Measurements from ENCODE around the gene OSBPL2. TPM values are rescaled to one million over a fixed set of nuclear protein-coding genes. Genes with fewer than 3 reads are reported as not detected.

The OSBPL2 gene
- total RNA-seq, 5 donors from 2014 or later (not counting 1 experiment from before 2014, with no cell fraction given) = 57.0 to 70.1 (median 63.0) TPM

DNA sequence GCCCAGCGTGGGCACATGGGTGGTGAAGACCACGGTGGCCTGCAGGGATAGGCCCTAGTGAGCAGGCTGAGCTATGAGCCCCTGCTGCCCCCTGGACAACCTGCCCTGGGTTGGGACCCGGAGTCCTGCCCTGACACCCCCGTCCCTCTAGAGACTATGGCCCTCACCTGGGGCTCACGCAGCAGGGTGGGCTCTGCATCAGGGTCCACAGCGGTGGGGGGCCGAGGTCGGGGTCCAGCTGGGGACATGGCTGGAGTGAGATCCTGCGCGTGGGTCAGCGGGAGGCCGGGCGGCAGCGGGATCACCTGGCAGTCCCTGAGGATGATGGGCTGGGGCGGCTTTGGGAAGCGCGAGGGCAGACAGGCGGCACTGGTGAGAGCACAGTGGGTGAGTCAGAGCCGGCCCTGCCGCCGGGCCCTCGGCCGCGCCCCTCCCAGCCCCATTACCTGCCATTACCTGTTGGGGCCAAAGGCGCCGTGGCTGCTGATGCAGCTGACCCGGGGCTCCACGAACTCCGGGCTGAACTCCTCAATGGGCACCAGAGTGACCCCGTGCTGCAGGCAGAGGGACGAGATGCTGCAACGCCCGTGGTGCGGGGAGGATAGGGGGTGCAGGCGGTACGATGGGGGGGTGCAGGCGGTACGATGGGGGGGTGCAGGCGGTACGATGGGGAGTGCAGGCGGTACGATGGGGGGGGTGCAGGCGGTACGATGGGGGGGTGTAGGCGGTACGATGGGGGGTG, 92.4 kb downstream of the OSBPL2 start:
- no peak overlapping the region for H3K4me3 Mint-ChIP-seq
- no peak for DNase-seq
- Histone ChIP-seq H3K4me1 (ENCODE audit: control insufficient read depth in 1 of 2, extremely low read depth in 1 of 2, insufficient read depth in 2 of 2, low read length in 2 of 2) (no peaks in the 10 kb centered on the region), H3K9me3 (no peaks in the 10 kb centered on the region), H3K27ac (ENCODE audit: low read length) (no peak overlapping the region), H3K27me3 (replicated peaks in 1 of 2; ENCODE audit: control insufficient read depth in 2 of 2, extremely low read depth in 1 of 2, insufficient read depth in 2 of 2, low read length in 1 of 2) (peaks cover 0 to 35% of the 10 kb centered on the region in 2 experiments), H3K4me3 (ENCODE audit: control insufficient read depth in 1 of 2, extremely low read depth in 1 of 2, low read length in 1 of 2) (no peak overlapping the region), H3K36me3 (ENCODE audit: control insufficient read depth in 2 of 2, extremely low read depth in 1 of 2, insufficient read depth in 1 of 2, low read length in 1 of 2) (no peaks in the 10 kb centered on the region)
- H3K36me3 Mint-ChIP-seq = no peaks in the 10 kb centered on the region
- WGBS (ENCODE audit: insufficient coverage) = 90% methylated on average over 24 of the region's 46 CpGs
- no peaks in the 10 kb centered on the region for H3K9me3 Mint-ChIP-seq
- H3K4me1 Mint-ChIP-seq = no peaks in the 10 kb centered on the region
- ATAC-seq (replicated peaks in 1 of 4) = no peak
- no peaks in the 10 kb centered on the region for H3K27me3 Mint-ChIP-seq
- ChIA-PET CTCF (no interaction called here), POLR2A (no interaction called here)
- no peak overlapping the region for H3K27ac Mint-ChIP-seq

DNA sequence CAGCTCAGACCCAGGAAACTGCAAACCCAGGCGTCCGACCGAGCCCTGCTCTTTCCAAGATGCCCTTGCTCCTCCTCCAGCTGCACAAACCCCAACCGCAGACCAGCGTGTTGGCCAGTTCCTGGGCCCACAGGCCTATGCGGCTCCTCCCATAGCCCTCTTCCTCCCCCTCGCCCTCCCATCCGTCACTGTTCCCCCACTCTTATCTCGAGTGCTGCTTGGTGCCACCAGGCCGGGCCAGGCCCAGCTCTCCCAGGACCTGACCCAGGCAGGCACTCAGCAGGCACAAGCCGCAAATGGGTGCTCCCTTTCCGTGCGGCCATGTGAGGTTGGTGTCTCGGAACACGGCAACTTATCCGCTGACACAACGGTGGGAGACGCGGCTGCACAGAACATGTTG, 93.0 kb downstream of the OSBPL2 start:
- Histone ChIP-seq H3K36me3 (ENCODE audit: control insufficient read depth in 2 of 2, extremely low read depth in 1 of 2, insufficient read depth in 1 of 2, low read length in 1 of 2) (no peaks in the 10 kb centered on the region), H3K27me3 (replicated peaks in 1 of 2; ENCODE audit: control insufficient read depth in 2 of 2, extremely low read depth in 1 of 2, insufficient read depth in 2 of 2, low read length in 1 of 2) (peaks cover 0 to 41% of the 10 kb centered on the region in 2 experiments)

GRCh38 chr20:62332421-62332820, 94.1 kb downstream of the OSBPL2 start:
- Mint-ChIP-seq H3K9me3 (no peaks in the 10 kb centered on the region), H3K4me1 (peaks cover 0 to 7% (median 0%) of the 10 kb centered on the region in 3 donors), H3K36me3 (no peaks in the 10 kb centered on the region), H3K27me3 (peaks cover 0 to 10% of the 10 kb centered on the region in 2 donors), H3K4me3 (no peak overlapping the region), H3K27ac (no peak overlapping the region)
- H3K27me3 ChIP-seq (replicated peaks in 1 of 2; ENCODE audit: control insufficient read depth in 2 of 2, extremely low read depth in 1 of 2, insufficient read depth in 2 of 2, low read length in 1 of 2) = peaks cover 0 to 48% of the 10 kb centered on the region in 2 experiments
- H3K9me3 ChIP-seq = no peaks in the 10 kb centered on the region
- ChIA-PET POLR2A (no interaction called here), CTCF (no interaction called here)
- no peaks in the 10 kb centered on the region for H3K4me1 ChIP-seq (ENCODE audit: control insufficient read depth in 1 of 2, extremely low read depth in 1 of 2, insufficient read depth in 2 of 2, low read length in 2 of 2)
- WGBS (ENCODE audit: insufficient coverage) = 82% methylated on average over 8 of the region's 16 CpGs
- H3K36me3 ChIP-seq (ENCODE audit: control insufficient read depth in 2 of 2, extremely low read depth in 1 of 2, insufficient read depth in 1 of 2, low read length in 1 of 2) = no peaks in the 10 kb centered on the region
- DNase-seq (no peak), ATAC-seq (replicated peaks in 1 of 4) (no peak)
- H3K27ac ChIP-seq (ENCODE audit: low read length) = no peak overlapping the region
- H3K4me3 ChIP-seq (ENCODE audit: control insufficient read depth in 1 of 2, extremely low read depth in 1 of 2, low read length in 1 of 2) = no peak overlapping the region

More for the DNA sequence above, 93.0 kb downstream of the OSBPL2 start:
- H3K4me1 ChIP-seq (ENCODE audit: control insufficient read depth in 1 of 2, extremely low read depth in 1 of 2, insufficient read depth in 2 of 2, low read length in 2 of 2) = no peaks in the 10 kb centered on the region
- Mint-ChIP-seq H3K27ac (no peak overlapping the region), H3K36me3 (no peaks in the 10 kb centered on the region), H3K9me3 (no peaks in the 10 kb centered on the region), H3K4me1 (no peaks in the 10 kb centered on the region), H3K4me3 (no peak overlapping the region), H3K27me3 (peaks cover 0 to 3% of the 10 kb centered on the region in 2 donors)
- ATAC-seq (replicated peaks in 1 of 4) (no peak), DNase-seq (no peak)
- no peak overlapping the region for H3K4me3 ChIP-seq (ENCODE audit: control insufficient read depth in 1 of 2, extremely low read depth in 1 of 2, low read length in 1 of 2)
- 92% methylated on average over 17 of the region's 19 CpGs for WGBS (ENCODE audit: insufficient coverage)
- ChIA-PET CTCF (no interaction called here), POLR2A (no interaction called here)
- no peak overlapping the region for H3K27ac ChIP-seq (ENCODE audit: low read length)
- H3K9me3 ChIP-seq = no peaks in the 10 kb centered on the region

GRCh38 chr20:62332989-62333819, 94.9 kb downstream of the OSBPL2 start:
- H3K36me3 ChIP-seq (ENCODE audit: control insufficient read depth in 2 of 2, extremely low read depth in 1 of 2, insufficient read depth in 1 of 2, low read length in 1 of 2) = no peaks in the 10 kb centered on the region
- ChIA-PET POLR2A (no interaction called here), CTCF (no interaction called here)
- H3K4me3 ChIP-seq (ENCODE audit: control insufficient read depth in 1 of 2, extremely low read depth in 1 of 2, low read length in 1 of 2) = no peak overlapping the region
- no peaks in the 10 kb centered on the region for H3K4me1 ChIP-seq (ENCODE audit: control insufficient read depth in 1 of 2, extremely low read depth in 1 of 2, insufficient read depth in 2 of 2, low read length in 2 of 2)
- Mint-ChIP-seq H3K4me3 (no peak overlapping the region), H3K27me3 (peaks cover 0 to 10% of the 10 kb centered on the region in 2 donors), H3K9me3 (no peaks in the 10 kb centered on the region), H3K4me1 (peaks cover 0 to 10% (median 0%) of the 10 kb centered on the region in 3 donors), H3K36me3 (no peaks in the 10 kb centered on the region), H3K27ac (no peak overlapping the region)
- no peak overlapping the region for H3K27ac ChIP-seq (ENCODE audit: low read length)
- ATAC-seq (replicated peaks in 1 of 4) (no peak), DNase-seq (no peak)
- H3K27me3 ChIP-seq (replicated peaks in 1 of 2; ENCODE audit: control insufficient read depth in 2 of 2, extremely low read depth in 1 of 2, insufficient read depth in 2 of 2, low read length in 1 of 2) = peaks cover 0 to 56% of the 10 kb centered on the region in 2 experiments
- 86% methylated on average over 20 of the region's 34 CpGs for WGBS (ENCODE audit: insufficient coverage)
- no peaks in the 10 kb centered on the region for H3K9me3 ChIP-seq

DNA sequence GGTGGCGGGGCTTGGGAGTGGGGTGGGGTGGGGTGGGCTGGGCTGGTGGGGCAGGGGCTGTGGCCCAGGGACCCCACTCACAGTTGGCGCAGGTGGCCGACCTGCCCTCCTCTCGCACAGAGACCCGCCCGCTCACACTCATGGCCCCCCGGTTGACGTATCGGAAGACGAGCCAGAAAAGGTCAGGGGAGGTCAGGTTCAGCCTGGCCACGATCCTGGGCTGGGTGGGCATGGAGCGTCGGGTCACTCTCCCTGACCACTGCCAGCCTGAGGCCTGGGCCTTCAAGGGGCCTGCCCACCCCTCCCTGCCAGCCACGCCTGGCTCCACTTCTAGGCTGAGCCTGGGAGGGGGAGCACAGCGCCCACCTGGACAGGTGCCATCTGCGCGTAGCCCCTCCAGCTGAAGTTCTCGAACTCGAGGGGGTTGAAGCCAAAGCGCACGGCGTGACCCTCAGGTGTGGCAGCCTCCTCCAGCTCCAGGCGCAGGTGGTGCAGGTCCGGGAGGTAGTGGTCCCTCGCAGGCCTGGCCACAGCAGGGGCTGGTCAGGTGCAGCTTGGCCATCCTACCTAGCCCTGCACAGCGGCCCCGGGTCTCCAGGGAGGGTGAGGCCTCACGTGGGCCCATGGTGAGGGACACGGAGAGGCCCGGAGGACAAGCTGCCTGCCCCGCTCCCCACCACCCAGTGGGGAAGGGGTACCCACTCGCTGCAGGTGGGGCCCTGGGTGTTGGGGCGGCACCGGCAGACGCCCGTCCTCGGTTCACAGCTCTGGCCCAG, 95.7 kb downstream of the OSBPL2 start:
- H3K27ac Mint-ChIP-seq = no peak overlapping the region
- H3K9me3 Mint-ChIP-seq = no peaks in the 10 kb centered on the region
- Histone ChIP-seq H3K27me3 (replicated peaks in 1 of 2; ENCODE audit: control insufficient read depth in 2 of 2, extremely low read depth in 1 of 2, insufficient read depth in 2 of 2, low read length in 1 of 2) (peaks cover 0 to 58% of the 10 kb centered on the region in 2 experiments), H3K9me3 (no peaks in the 10 kb centered on the region), H3K4me3 (ENCODE audit: control insufficient read depth in 1 of 2, extremely low read depth in 1 of 2, low read length in 1 of 2) (no peak overlapping the region), H3K36me3 (ENCODE audit: control insufficient read depth in 2 of 2, extremely low read depth in 1 of 2, insufficient read depth in 1 of 2, low read length in 1 of 2) (no peaks in the 10 kb centered on the region), H3K27ac (ENCODE audit: low read length) (no peak overlapping the region), H3K4me1 (ENCODE audit: control insufficient read depth in 1 of 2, extremely low read depth in 1 of 2, insufficient read depth in 2 of 2, low read length in 2 of 2) (no peaks in the 10 kb centered on the region)
- CTCF ChIA-PET = no interaction called here
- WGBS (ENCODE audit: insufficient coverage) = 90% methylated on average over 28 of the region's 37 CpGs
- H3K4me3 Mint-ChIP-seq = no peak overlapping the region
- H3K4me1 Mint-ChIP-seq = peaks cover 0 to 10% (median 0%) of the 10 kb centered on the region in 3 donors
- peaks cover 0 to 10% of the 10 kb centered on the region in 2 donors for H3K27me3 Mint-ChIP-seq
- no peaks in the 10 kb centered on the region for H3K36me3 Mint-ChIP-seq
- POLR2A ChIA-PET = no interaction called here
- DNase-seq (no peak), ATAC-seq (replicated peaks in 1 of 4) (no peak)

DNA sequence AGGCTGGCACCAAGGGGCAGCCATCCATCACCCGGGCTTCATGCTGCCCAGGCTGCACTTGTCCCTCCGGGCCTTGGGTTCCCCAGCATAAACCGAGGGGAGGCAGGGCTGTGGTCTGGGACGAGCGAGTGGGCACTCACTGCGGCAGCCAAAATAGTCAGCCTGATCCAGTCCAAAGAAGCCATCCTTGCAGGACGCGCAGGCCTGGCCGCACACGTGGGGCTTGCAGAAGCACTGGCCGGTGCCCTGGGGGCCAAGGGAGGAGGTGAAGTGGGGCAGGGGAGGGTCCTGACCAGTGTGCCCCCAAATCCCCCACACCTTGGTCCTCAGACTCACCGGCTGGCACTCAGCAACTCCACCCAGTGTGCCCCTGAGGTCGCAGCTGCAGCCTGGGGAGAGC, 96.6 kb downstream of the OSBPL2 start:
- peaks cover 6 to 12% of the 10 kb centered on the region in 2 donors for H3K27me3 Mint-ChIP-seq

More for the DNA sequence above, 96.6 kb downstream of the OSBPL2 start:
- Histone ChIP-seq H3K36me3 (ENCODE audit: control insufficient read depth in 2 of 2, extremely low read depth in 1 of 2, insufficient read depth in 1 of 2, low read length in 1 of 2) (no peaks in the 10 kb centered on the region), H3K27me3 (replicated peaks in 1 of 2; ENCODE audit: control insufficient read depth in 2 of 2, extremely low read depth in 1 of 2, insufficient read depth in 2 of 2, low read length in 1 of 2) (peaks cover 0 to 56% of the 10 kb centered on the region in 2 experiments), H3K4me1 (ENCODE audit: control insufficient read depth in 1 of 2, extremely low read depth in 1 of 2, insufficient read depth in 2 of 2, low read length in 2 of 2) (no peaks in the 10 kb centered on the region), H3K27ac (ENCODE audit: low read length) (no peak overlapping the region), H3K9me3 (no peaks in the 10 kb centered on the region), H3K4me3 (ENCODE audit: control insufficient read depth in 1 of 2, extremely low read depth in 1 of 2, low read length in 1 of 2) (no peak overlapping the region)
- no peak for ATAC-seq (replicated peaks in 1 of 4)
- H3K9me3 Mint-ChIP-seq = no peaks in the 10 kb centered on the region
- no peak for DNase-seq
- H3K4me1 Mint-ChIP-seq = peaks cover 0 to 15% (median 0%) of the 10 kb centered on the region in 3 donors
- H3K4me3 Mint-ChIP-seq = no peak overlapping the region
- 84% methylated on average over 8 of the region's 13 CpGs for WGBS (ENCODE audit: insufficient coverage)
- POLR2A ChIA-PET = no interaction called here
- H3K27ac Mint-ChIP-seq = no peak overlapping the region
- no peaks in the 10 kb centered on the region for H3K36me3 Mint-ChIP-seq
- CTCF ChIA-PET = no interaction called here
